GM21381 (cell line): ENCODE data around the gene ENOSF1.

ENCODE experiments used
- ATAC-seq: cut with Tn5 transposase; IDR thresholded peaks from one replicate; pipeline ENCODE4 v1.9.1; 2021; ENCODE audit warnings: mild to moderate bottlenecking, moderate library complexity; ENCODE audit not compliant: unreplicated experiment

ENOSF1 gene

GRCh38 chr18:644395-645004 is 67.9 kb downstream of the ENOSF1 start:
- no peak for ATAC-seq

GRCh38 chr18:641224-641623 is 71.2 kb downstream of the ENOSF1 start:
- ATAC-seq, result no peak

- no peak for ATAC-seq
Observed at GRCh38 chr18:635171-635570, 77.3 kb downstream of the ENOSF1 start.

GRCh38 chr18:634551-635045 is 77.8 kb downstream of the ENOSF1 start:
- no peak for ATAC-seq

GRCh38 chr18:631560-631959 is 80.9 kb downstream of the ENOSF1 start:
- no peak for ATAC-seq

- ATAC-seq, result no peak
Observed at GRCh38 chr18:629269-630150, 82.9 kb downstream of the ENOSF1 start.

- ATAC-seq, result no peak
Observed at GRCh38 chr18:627231-627630, 85.2 kb downstream of the ENOSF1 start.

GRCh38 chr18:623761-624620 is 88.4 kb downstream of the ENOSF1 start:
- ATAC-seq, result no peak

- ATAC-seq, result no peak
Observed at GRCh38 chr18:622289-622688, 90.1 kb downstream of the ENOSF1 start.

- ATAC-seq, result no peak
Observed at GRCh38 chr18:621291-622043, 91.0 kb downstream of the ENOSF1 start.
